Neuronal stem cell (in vitro differentiated cells): ENCODE results near the gene CABLES2.

Source experiments
- DNase-seq: peaks from one replicate; pipeline ENCODE4 v3.0.0-alpha.2; 2013; ENCODE audit warnings: low spot score
- H2AFZ ChIP-seq: one replicate; pipeline ENCODE4 v1.6.1; 2013; ENCODE audit warnings: mild to moderate bottlenecking, low read length, inconsistent platforms
- H2AK5ac ChIP-seq: 2 replicates; pipeline ENCODE4 v1.6.1; 2013; ENCODE audit warnings: low read depth, mild to moderate bottlenecking, inconsistent platforms, low read length, moderate library complexity, mixed read lengths
- H2BK120ac ChIP-seq: 2 replicates; pipeline ENCODE4 v1.6.1; 2013; ENCODE audit warnings: low read depth, mild to moderate bottlenecking, inconsistent platforms, low read length, moderate library complexity, mixed read lengths
- H2BK12ac ChIP-seq: one replicate; pipeline ENCODE4 v1.6.1; 2013; ENCODE audit warnings: low read length, inconsistent platforms
- H2BK15ac ChIP-seq: 2 replicates; pipeline ENCODE4 v1.6.1; 2013; ENCODE audit warnings: mild to moderate bottlenecking, low read length, inconsistent platforms, mixed read lengths
- H2BK5ac ChIP-seq: one replicate; pipeline ENCODE4 v1.6.1; 2013; ENCODE audit warnings: inconsistent platforms, mild to moderate bottlenecking, low read length, moderate library complexity
- H3K14ac ChIP-seq: one replicate; pipeline ENCODE4 v1.6.1; 2013; ENCODE audit warnings: low read length, inconsistent platforms
- H3K18ac ChIP-seq: 2 replicates; pipeline ENCODE4 v1.6.1; 2013; ENCODE audit warnings: low read length, inconsistent platforms
- H3K23ac ChIP-seq: 2 replicates; pipeline ENCODE4 v1.6.1; 2013; ENCODE audit warnings: low read depth, mild to moderate bottlenecking, mixed read lengths, low read length, inconsistent platforms; ENCODE audit not compliant: poor library complexity
- H3K27ac ChIP-seq: replicated peaks from 3 replicates; pipeline ENCODE4 v1.5.1; 2013; ENCODE audit warnings: low read length, inconsistent platforms
- H3K27me3 ChIP-seq, 3 experiments: 2 replicates each; pipeline ENCODE4 v1.6.1; 2013; ENCODE audit warnings: low read length in 3 of 3, mild to moderate bottlenecking in 2 of 3, inconsistent platforms in 1 of 3, low read depth in 1 of 3, mixed read lengths in 1 of 3, moderate library complexity in 1 of 3; ENCODE audit not compliant: control insufficient read depth in 3 of 3, insufficient read depth in 3 of 3
- H3K36me3 ChIP-seq, 2 donors: replicated peaks in 1 of 2; 2 replicates each; pipeline ENCODE4 v1.6.1; 2013; ENCODE audit warnings: low read length in 2 of 2; ENCODE audit not compliant: control insufficient read depth in 2 of 2, insufficient read depth in 2 of 2
- H3K4ac ChIP-seq: 2 replicates; pipeline ENCODE4 v1.6.1; 2013; ENCODE audit warnings: inconsistent platforms, mild to moderate bottlenecking, low read length, moderate library complexity
- H3K4me1 ChIP-seq, 2 donors: 1 replicate in 1 of 2; 2 replicates in 1 of 2; pipeline ENCODE4 v1.6.1; 2013; ENCODE audit warnings: low read length in 2 of 2, low read depth in 1 of 2; ENCODE audit not compliant: control insufficient read depth in 2 of 2, insufficient read depth in 1 of 2
- H3K4me2 ChIP-seq: one replicate; pipeline ENCODE4 v1.6.1; 2013; ENCODE audit warnings: mild to moderate bottlenecking, low read length, inconsistent platforms; ENCODE audit not compliant: insufficient read depth, poor library complexity, severe bottlenecking
- H3K4me3 ChIP-seq, 2 donors: 2 replicates each; pipeline ENCODE4 v1.5.1; 2013; ENCODE audit warnings: low read length in 2 of 2, mild to moderate bottlenecking in 2 of 2, inconsistent platforms in 1 of 2, moderate library complexity in 1 of 2
- H3K79me1 ChIP-seq: one replicate; pipeline ENCODE4 v1.6.1; 2013; ENCODE audit warnings: low read depth, mild to moderate bottlenecking, inconsistent platforms, low read length, moderate library complexity
- H3K9ac ChIP-seq: one replicate; pipeline ENCODE4 v1.6.1; 2013; ENCODE audit warnings: mild to moderate bottlenecking, low read depth, low read length, inconsistent platforms; ENCODE audit not compliant: poor library complexity
- H3K9me3 ChIP-seq, 2 donors: replicated peaks in 1 of 2; 2 replicates each; pipeline versions ENCODE3 to v1.6.1; 2013; ENCODE audit warnings: low read length in 2 of 2, mild to moderate bottlenecking in 2 of 2, inconsistent platforms in 1 of 2, low read depth in 1 of 2, mixed read lengths in 1 of 2, moderate library complexity in 1 of 2; ENCODE audit not compliant: control insufficient read depth in 2 of 2, insufficient read depth in 1 of 2
- H4K8ac ChIP-seq: one replicate; pipeline ENCODE4 v1.6.1; 2013; ENCODE audit warnings: low read depth, mild to moderate bottlenecking, inconsistent platforms, low read length, moderate library complexity
- H4K91ac ChIP-seq: one replicate; pipeline ENCODE4 v1.6.1; 2013; ENCODE audit warnings: low read length, low read depth, mild to moderate bottlenecking, inconsistent platforms; ENCODE audit not compliant: poor library complexity
- WGBS, 2 donors: extraction: QIAGEN DNeasy Blood & Tissue Kit; methylation state at CpG; one replicate each; pipeline ENCODE4 v1.1.7; 2013; ENCODE audit warnings: missing lambda C conversion rate in 2 of 2, mixed read lengths in 1 of 2; ENCODE audit not compliant: insufficient read length in 2 of 2, insufficient replicate concordance in 1 of 2; ENCODE audit errors: extremely low coverage in 2 of 2; 5-methylcytosine and 5-hydroxymethylcytosine counted together

CABLES2 gene

DNA sequence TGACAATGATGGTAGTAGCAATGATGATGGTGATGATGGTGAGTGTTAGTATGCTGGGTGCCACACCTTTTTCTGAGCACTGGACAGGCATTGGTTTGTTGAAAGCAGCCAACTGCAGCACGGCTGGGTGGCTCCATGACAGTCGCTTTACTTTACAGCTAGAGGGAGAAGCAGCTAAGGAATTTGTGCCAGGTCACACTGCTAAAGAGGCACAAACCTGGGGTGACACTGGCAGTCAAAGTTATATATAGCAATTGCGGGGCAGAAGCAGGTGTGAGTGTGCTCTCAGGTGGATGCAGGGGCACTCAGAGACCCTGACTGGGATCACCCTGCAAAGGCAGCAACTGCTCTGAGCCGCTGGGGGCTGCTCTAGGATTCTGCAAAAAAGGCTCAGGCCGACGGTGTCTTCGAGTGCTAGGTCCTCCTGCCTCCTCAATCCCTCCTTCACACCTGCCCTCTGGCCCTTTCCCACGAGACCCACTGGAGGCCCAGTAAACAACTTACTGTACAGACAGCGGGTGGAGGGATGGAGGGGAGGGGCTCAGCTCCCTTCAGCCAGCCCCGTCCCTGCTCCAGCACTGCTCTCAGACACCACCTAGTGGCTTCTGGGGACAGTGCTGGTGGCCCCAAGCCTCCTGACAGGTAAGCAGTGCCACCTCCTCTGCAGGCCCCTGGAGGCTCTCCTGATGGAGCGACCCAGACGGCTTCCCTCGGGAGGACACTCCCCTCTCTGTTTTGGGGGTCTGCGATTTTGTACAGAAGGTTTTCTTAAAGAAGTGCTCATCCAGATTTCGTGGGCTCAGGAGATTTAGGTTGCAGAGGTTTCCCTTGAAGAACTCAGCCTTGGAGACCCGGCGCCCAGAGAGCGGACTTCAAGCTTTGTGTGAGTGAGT is 24.5 kb downstream of the CABLES2 start:
- WGBS, 2 donors = no CpG with 5 or more reads among the region's 18 CpGs
- peaks cover 16% of the 10 kb centered on the region for H3K79me1 ChIP-seq
- no peak overlapping the region for H3K23ac ChIP-seq
- no peak overlapping the region for H3K4me3 ChIP-seq
- no peak overlapping the region for H2AK5ac ChIP-seq
- H3K9me3 ChIP-seq = no peaks in the 10 kb centered on the region
- no peak overlapping the region for H3K18ac ChIP-seq
- peak; percentile 66 for DNase-seq
- H3K27ac ChIP-seq = no peak overlapping the region
- H4K91ac ChIP-seq = no peak overlapping the region
- H2BK12ac ChIP-seq = no peak overlapping the region
- no peak overlapping the region for H4K8ac ChIP-seq
- no peak overlapping the region for H3K9ac ChIP-seq
- H2BK15ac ChIP-seq = no peak overlapping the region
- no peak overlapping the region for H3K4ac ChIP-seq
- H2AFZ ChIP-seq = no peak overlapping the region
- peaks cover 9 to 27% of the 10 kb centered on the region in 2 donors for H3K36me3 ChIP-seq
- no peak overlapping the region for H3K14ac ChIP-seq
- peaks cover 3 to 4% of the 10 kb centered on the region in 2 donors for H3K4me1 ChIP-seq
- H2BK120ac ChIP-seq = no peak overlapping the region
- H2BK5ac ChIP-seq = no peak overlapping the region
- no peaks in the 10 kb centered on the region for H3K27me3 ChIP-seq
- H3K4me2 ChIP-seq = no peak overlapping the region

DNA sequence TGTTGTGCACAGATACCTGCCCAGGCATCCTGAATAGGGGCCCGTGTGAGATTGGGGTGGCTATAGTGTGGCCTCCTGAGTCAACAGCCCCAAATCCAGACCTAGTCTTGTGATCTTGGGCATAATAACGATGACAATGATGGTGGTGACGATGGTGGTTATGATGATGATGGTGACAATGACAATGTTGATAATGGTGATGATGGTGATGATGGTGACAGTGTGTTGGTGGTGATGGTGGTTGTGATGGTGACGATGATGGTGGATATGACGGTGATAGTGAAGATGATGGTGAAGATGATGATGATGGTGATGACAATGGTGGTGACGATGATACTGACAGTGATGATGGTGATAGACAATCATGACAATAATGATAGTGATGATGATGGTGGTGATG is 25.2 kb downstream of the CABLES2 start:
- Histone ChIP-seq H3K9me3 (no peaks in the 10 kb centered on the region), H3K9ac (peak overlapping the region; percentile 64), H3K4me2 (no peak overlapping the region), H3K18ac (no peak overlapping the region), H3K27ac (no peak overlapping the region), H2BK12ac (no peak overlapping the region), H4K91ac (no peak overlapping the region), H3K23ac (no peak overlapping the region), H3K79me1 (peaks cover 11% of the 10 kb centered on the region), H4K8ac (no peak overlapping the region), H2BK120ac (no peak overlapping the region), H3K27me3 (no peaks in the 10 kb centered on the region), H3K36me3 (peaks cover 12 to 23% of the 10 kb centered on the region in 2 donors), H2AFZ (no peak overlapping the region), H3K4me1 (peaks cover 5% of the 10 kb centered on the region in 2 donors), H3K14ac (no peak overlapping the region), H3K4me3 (no peak overlapping the region), H2BK5ac (no peak overlapping the region), H2AK5ac (no peak overlapping the region), H2BK15ac (no peak overlapping the region), H3K4ac (no peak overlapping the region)
- WGBS, 2 donors = no CpG with 5 or more reads among the region's 6 CpGs
- DNase-seq = no peak

DNA sequence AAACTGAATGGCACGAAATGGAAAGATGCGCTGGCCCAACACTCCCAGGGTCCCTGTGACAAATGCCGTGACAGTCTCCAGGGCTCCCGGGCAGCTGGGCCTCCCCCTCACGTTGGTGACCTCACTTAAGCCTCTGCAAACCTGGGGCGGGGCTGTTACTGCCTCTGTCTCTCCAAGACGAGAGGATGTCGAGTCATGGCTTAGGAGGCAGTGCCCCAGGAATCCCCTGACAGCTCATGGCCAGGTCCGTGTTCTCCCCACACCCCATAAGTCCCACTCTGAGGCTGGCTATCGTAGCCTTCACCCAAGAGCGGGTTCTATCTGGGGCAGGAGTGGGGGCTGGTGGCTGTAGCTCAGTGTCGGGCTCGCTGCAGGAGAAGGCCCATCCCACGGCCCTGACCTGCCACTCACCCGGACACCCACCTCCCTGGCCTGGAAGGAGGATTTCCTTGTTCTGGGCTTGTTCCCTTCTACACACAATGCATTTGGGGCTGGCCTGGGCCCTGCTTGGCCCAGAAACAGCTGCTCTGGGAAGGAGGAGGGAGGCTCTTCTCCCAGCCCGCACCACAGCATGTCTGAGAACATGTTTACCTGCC is 25.8 kb downstream of the CABLES2 start:
- Histone ChIP-seq H3K14ac (no peak overlapping the region), H2AFZ (no peak overlapping the region), H3K27me3 (no peaks in the 10 kb centered on the region), H3K4me1 (peaks cover 8 to 10% of the 10 kb centered on the region in 2 donors), H3K79me1 (peaks cover 7% of the 10 kb centered on the region), H2BK15ac (no peak overlapping the region), H3K23ac (no peak overlapping the region), H2BK5ac (no peak overlapping the region), H3K4me3 (no peak overlapping the region), H4K8ac (no peak overlapping the region), H3K18ac (no peak overlapping the region), H2BK12ac (no peak overlapping the region), H3K9me3 (no peaks in the 10 kb centered on the region), H2AK5ac (no peak overlapping the region), H3K36me3 (peaks cover 12 to 23% of the 10 kb centered on the region in 2 donors), H3K9ac (no peak overlapping the region), H3K4ac (no peak overlapping the region), H3K27ac (no peak overlapping the region), H4K91ac (no peak overlapping the region), H2BK120ac (no peak overlapping the region), H3K4me2 (no peak overlapping the region)
- DNase-seq = no peak
- WGBS, 2 donors = no CpG with 5 or more reads among the region's 16 CpGs

DNA sequence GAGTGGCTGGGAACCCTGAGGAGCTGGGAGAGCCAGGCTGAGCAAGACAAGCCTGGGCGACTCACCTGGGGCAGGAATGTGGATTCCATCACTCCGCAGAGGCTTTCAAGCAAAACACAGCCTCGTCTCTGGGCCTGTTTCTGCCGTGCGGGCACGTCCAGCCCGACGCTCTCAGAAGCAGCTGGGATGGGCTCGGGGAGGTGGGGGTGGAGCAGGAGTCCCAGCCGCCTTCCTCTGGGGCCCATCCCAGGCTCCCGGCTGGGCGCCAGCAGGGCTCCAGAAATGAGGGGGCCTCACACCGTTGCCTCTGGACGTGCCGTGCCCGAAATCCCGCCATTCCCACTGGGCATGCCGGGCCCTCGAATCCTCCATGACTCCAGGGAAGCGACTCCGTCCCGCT is 28.9 kb downstream of the CABLES2 start:
- Histone ChIP-seq H2BK120ac (peak overlapping the region; percentile 82), H3K4me1 (peaks cover 7 to 17% of the 10 kb centered on the region in 2 donors)

More for the DNA sequence above, 28.9 kb downstream of the CABLES2 start:
- Histone ChIP-seq H3K14ac (no peak overlapping the region), H3K4ac (no peak overlapping the region), H3K9me3 (peaks cover 3 to 9% of the 10 kb centered on the region in 2 donors), H3K36me3 (peaks cover 12 to 16% of the 10 kb centered on the region in 2 donors), H2AFZ (no peak overlapping the region), H3K27ac (no peak overlapping the region), H2BK5ac (peak overlapping the region; percentile 88), H3K23ac (no peak overlapping the region), H2BK12ac (peak overlapping the region; percentile 85), H2BK15ac (peak overlapping the region; percentile 77), H4K91ac (no peak overlapping the region), H3K79me1 (no peaks in the 10 kb centered on the region), H3K18ac (peak overlapping the region; percentile 36), H3K4me2 (no peak overlapping the region), H2AK5ac (peak overlapping the region; percentile 95), H3K9ac (no peak overlapping the region), H3K27me3 (no peaks in the 10 kb centered on the region), H3K4me3 (no peak overlapping the region), H4K8ac (no peak overlapping the region)
- no CpG with 5 or more reads among the region's 22 CpGs for whole genome bisulfite sequencing, 2 donors
- DNase-seq = no peak
